Hematopoietic multipotent progenitor cell treated with erythropoietin and hydrocortisone succinate and interleukin-3 and kit ligand, for 17 days (in vitro differentiated cells): ENCODE measurements around the gene FBXL14.
"Not testable (repeated sequence)": the region's sequence is repeated elsewhere in the genome, so short reads cannot be mapped to it uniquely, and the experiment has no call there.

Experiments
- DNase-seq: peaks from one replicate; pipeline ENCODE4 v3.0.0-alpha.2; 2015; ENCODE audit warnings: low spot score

FBXL14 gene

GRCh38 chr12:1619587-1619986 lies 25.2 kb upstream of the FBXL14 start:
- no peak for DNase-seq

GRCh38 chr12:1619159-1619558 lies 24.8 kb upstream of the FBXL14 start:
- DNase-seq = no peak

- no peak for DNase-seq
These were observed 24.1 kb upstream of the FBXL14 start for GRCh38 chr12:1618489-1618888.

GRCh38 chr12:1616233-1617066 lies 22.1 kb upstream of the FBXL14 start:
- DNase-seq = no peak

GRCh38 chr12:1614360-1614759 lies 20.0 kb upstream of the FBXL14 start:
- DNase-seq = no peak

- DNase-seq = no peak
These were observed 19.5 kb upstream of the FBXL14 start for GRCh38 chr12:1613860-1614259.

GRCh38 chr12:1611803-1612572 lies 17.6 kb upstream of the FBXL14 start:
- DNase-seq = no peak

- no peak for DNase-seq
These were observed 15.8 kb upstream of the FBXL14 start for GRCh38 chr12:1610072-1610643.

GRCh38 chr12:1608713-1609119 lies 14.3 kb upstream of the FBXL14 start:
- DNase-seq = no peak

- DNase-seq = no peak
These were observed 13.7 kb upstream of the FBXL14 start for GRCh38 chr12:1607940-1608712.

- peak; percentile 93 for DNase-seq
These were observed 11.7 kb upstream of the FBXL14 start for GRCh38 chr12:1606021-1606622.

- DNase-seq = peak; percentile 84
These were observed 11.0 kb upstream of the FBXL14 start for GRCh38 chr12:1605129-1606020.

- no peak for DNase-seq
These were observed 10.1 kb upstream of the FBXL14 start for GRCh38 chr12:1604464-1604863.

- no peak for DNase-seq
These were observed 9.1 kb upstream of the FBXL14 start for GRCh38 chr12:1603269-1603993.

GRCh38 chr12:1602706-1603105 lies 8.3 kb upstream of the FBXL14 start:
- not testable (repeated sequence) for DNase-seq

- DNase-seq = no peak
These were observed 4.4 kb upstream of the FBXL14 start for GRCh38 chr12:1598757-1599156.

GRCh38 chr12:1595690-1596347 lies 1.4 kb upstream of the FBXL14 start:
- no peak for DNase-seq

GRCh38 chr12:1595026-1595561 lies 713 bp upstream of the FBXL14 start:
- DNase-seq = peak; percentile 28

GRCh38 chr12:1594006-1594260 lies 448 bp downstream of the FBXL14 start:
- no peak for DNase-seq
